ENCODE measurements around the gene ATXN7.

Gene ATXN7

DNA sequence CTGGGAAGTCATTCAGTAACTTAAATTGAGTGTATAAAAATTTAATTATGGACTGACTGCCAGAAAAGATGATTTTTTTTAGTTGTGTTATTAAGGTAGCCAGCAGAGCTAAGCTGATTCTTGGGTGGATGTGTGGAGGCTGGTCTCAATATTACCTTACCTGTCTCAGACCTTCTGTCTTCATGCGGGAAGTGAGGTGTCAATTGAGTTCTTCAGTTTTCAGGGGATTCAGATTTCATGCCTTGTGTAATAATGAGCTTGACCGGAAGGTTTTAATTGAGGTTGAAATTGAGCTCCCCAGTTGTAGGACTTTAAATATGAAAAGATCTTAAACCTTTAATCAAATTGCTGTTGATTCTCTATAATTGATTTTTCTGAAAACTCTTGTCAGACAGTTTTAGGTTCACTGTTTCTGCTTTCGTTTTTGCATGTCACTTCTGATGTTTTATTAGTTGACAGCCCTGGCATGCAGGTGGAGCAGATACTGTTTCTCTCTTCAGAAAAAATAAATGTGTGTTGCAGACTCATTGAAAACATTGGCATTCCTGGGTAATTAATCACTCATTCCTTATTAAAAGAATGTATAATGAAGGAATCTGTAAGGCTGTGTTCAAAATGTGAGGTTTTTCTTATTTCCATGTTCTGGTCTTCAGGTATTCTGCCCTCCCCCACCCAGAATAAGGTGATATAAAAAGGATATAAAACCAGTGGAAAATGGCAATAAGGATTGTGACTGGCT lies 105.1 kb downstream of the ATXN7 start:
- FAIRE-seq: no peak

DNA sequence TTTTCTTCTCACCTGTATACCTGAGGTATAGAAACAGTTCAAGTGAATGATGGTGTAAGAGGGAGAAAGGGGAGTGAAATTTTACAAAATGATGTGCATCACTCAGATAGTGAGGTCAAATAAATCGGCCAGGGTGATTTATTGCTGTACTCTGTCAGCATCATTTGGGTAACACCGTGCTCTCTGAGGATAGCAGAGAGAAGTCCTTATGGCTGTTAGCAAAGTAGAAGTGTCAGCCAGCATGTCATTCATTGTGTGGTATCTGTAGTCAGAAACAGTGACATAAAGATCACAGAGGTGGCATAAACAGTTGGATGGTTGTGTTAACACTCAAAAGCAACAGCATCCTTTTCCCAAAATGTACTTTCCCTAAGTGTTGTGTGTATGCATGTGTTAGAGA lies 106.2 kb downstream of the ATXN7 start:
- no peak for FAIRE-seq

DNA sequence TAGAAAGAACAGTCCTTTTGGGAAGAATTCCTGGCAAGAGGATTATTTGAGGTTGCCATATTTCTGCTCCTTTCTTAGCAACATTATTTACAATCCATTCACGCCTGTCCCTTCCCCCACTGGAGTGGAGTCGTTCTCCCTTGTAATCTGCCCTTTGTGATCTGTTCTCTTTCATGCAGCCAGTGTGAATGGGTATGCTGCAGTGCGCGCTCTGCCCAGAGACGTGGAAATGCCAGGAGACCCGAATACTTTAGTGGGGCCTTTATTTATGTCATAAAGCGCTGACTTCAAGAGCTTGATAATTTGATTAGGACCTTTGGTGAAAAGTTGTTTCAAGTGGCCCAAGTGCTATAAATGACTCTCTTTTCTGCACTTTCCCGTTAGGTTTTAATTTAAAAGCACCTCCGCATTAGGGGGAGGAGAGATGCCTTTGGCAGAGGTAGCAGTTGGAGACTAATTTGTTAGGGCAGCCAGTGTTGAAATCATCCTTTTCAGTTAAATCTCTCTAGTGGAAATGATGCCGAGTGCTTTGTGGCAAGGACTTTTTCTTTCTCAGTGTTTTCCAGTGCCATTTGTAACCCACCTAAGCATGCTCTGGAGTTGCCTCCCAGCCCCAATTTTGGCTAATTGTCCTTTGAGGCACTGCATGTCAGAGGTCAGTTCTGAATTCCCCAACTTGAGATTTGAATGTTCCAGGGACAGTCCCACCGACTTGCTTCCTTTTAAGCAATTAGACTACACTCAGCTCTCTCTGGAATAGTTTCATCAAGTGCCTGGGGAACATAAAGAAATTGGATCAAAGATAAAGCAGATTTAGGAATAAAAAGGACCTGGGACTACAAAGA lies 107.2 kb downstream of the ATXN7 start:
- FAIRE-seq: no peak

DNA sequence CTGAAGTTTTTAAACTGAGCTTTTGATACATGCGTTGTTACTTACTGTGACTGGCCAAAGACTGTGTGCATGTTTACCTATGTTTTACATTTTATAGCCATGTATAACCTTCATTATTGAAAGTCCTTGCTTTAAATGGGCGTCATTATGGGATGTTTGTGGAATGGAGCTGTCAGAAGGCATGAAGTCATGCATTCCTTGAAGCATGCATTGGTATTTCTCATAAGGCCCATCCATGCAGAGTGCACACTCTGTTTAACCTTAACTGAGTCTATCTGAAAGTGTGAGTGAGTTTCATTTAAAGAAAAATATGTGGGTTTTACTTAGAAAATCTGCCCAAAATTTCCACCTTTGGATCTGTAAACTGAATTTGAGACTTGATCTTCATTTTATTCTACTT lies 108.5 kb downstream of the ATXN7 start:
- no peak for FAIRE-seq

DNA sequence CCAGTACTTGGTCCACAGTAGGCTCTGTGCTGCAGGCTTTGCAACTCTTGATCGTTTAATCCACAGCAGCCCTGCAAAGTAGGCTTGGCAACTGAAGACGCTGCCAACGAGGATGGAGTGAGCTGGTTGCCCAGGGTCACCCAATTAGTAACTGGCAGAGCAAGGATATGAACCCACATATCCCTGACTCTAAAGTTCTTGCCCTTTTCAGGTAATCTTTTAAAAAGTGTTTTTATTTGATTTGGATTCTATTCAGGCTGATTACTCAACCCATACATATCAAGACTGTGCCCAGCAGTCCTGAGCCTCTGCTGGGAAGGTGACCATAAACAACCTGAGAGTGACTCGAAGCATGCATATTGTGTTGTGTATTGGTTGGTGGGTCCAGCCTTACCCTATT lies 109.3 kb downstream of the ATXN7 start:
- no peak for FAIRE-seq

DNA sequence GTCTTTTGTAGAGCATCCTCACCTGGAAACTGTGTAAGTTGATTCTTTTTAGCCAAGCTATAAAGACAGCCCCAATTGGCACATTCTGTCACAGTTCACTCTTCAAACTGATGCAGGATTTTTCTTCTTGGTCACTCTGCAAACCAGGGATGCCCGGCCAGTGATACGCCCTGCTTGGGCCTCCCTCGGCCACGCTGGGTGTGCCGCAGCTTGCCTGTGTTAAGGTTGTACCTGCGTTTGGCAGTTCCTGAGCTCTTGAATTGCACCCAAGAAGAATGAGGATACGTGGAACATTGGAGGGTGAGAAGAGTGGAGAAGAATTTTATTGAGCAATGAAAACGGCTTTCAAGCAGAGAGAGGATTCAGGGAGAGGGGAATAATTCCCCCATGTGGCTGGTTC lies 109.7 kb downstream of the ATXN7 start:
- FAIRE-seq: no peak

DNA sequence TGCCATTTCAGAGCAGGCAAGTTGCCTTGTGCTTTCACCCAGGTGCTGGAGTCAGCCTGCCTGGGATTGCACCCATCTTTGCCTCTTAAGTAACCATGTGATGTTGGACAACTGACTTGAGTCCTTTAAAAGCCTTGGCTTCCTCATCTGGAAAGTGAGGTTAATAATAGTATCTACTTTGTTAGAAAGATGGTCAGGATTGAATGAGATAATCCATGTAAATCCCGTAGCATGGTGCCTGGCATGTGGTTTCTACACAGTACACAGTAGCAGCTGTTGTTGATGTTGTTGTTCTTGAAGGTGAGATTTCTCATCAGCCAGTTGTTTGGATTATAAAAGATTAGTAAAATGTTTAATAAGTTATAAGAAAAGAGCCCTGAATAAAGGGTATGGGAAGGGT lies 110.8 kb downstream of the ATXN7 start:
- FAIRE-seq: no peak

DNA sequence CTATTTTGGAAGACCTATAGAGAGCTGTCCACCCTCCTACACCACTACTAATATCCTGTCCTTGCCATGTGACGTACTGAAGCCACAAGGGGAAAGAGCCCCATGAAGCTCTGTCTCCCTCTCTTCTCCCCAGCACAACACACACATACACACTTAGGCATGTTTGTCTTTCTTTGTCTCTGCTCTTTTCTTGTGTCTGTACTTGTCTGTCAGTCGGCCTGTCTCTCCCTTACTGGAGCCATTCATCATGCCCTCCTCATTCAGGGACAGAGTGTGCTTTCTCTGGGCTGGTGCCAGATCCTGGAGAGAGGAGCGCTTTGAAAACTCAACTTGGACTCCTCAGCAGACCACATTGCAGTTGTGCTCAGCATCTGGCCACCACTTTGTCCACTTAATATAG lies 112.1 kb downstream of the ATXN7 start:
- FAIRE-seq: no peak

DNA sequence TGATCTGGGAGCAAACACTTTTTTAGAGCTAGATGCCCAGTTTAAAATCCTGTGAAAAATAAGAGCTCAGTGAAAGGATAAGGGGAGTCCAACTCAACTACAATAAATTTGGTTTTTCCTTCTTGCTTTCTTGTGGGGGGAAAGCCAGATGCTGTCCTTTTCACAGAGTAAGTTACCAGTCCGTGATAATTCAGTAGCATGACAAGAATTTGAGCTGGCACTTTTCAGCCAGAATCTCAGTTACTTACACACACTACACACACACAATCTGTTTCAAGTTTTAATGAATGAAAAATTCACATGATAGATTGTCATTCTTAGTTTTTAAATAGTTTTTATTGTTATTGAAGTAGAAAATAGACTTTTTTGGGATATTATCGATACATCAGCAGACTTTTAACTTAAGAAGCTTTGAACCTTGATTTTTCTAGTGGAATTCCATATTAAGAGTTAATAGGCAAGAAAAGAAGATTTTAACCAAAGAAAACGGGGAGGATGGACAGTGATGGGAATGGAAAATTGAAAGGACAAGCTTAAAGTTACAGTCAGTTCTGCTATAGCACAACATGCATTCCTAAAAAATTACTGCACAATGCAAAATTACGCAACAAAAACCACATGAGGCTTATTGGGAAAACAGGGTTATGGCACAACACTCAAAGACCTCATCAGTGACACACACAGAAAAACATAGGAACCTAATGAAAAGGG lies 112.6 kb downstream of the ATXN7 start:
- no peak for FAIRE-seq

DNA sequence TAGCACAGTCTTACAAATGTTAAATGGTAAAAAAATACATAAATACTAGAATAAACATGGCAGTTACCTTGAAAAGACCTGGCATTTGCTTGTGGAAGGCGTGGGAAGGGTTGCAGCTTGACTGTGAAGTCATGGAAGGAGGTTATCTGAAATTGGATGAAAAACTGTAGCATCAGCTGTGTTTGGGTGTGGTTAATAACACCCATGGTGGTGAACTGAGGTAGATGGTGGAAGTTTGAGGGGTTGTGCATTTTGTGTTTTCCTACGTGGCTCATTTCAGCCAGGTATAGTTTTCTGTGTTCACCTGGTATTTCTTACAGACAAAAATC lies 113.2 kb downstream of the ATXN7 start:
- no peak for FAIRE-seq

DNA sequence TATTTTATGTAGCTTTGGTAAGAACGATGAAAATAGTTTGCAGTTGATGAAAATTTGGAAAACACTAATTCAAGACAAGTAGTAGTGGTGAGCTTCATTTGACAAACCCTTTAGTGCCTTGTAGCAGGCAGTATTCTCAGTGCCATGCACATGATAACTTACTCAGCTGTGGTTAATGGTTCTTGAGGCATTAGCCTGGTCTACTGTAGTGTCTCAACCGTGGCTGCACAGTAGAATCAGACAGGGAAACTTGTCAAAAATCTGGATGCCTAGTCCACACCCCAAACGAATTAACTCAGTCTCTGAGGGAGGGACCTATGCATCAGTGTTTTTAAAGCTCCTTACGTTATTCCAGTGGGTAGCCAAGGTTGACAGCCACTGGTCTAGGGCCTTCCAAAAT lies 114.2 kb downstream of the ATXN7 start:
- FAIRE-seq: no peak

DNA sequence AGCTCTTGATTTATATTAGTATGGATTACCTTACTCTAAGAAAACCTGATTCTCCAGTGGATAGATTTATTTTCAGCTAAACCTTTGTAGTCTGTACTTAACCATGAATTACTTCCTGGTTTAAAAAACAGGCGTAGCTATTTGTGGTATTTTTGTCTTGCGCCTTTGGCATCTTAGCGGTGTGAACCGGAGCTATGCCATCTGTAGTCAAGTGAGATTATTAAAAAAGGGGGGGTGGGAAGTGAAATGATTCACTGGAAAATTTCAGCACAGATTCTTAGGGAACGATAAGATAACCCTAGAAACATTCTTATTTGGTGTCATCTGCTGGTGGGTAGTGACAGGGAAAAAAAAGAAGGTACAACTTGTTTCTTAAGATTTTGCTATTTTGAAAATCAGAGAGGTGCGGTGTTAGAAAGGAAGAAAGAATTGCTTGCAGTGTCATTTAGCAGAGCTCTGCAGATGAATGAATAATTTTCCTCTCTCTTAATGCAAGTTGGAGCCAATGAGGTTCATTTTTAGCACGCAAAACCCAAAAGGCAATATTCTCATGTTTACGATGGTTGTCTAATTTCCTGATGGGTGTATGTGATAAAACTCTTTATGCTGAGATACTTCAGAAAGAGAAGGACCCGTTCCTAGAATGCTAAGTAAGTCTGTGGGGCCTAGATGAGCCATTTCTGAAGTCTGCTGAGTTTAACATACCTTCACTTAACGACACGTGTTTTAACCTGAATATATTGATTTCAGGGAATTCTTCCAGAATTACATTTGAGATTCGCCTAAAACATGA lies 115.6 kb downstream of the ATXN7 start:
- FAIRE-seq: no peak

DNA sequence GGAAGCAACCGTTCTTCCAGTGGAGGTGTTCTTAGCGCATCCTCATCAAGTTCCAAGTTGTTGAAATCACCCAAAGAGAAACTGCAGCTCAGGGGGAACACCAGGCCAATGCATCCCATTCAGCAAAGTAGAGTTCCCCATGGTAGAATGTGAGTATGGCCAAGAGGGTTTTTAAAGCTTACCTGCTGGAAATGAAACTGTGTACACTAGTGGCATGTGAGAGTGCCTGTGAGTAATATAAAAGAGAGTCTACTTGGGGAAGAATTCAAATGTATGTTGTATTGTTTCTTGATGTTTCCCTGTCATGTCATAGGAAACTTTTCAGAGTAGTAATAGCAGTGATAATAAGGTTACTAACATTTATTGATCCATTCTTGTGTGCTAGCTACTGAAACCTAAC lies 116.4 kb downstream of the ATXN7 start:
- no peak for FAIRE-seq

DNA sequence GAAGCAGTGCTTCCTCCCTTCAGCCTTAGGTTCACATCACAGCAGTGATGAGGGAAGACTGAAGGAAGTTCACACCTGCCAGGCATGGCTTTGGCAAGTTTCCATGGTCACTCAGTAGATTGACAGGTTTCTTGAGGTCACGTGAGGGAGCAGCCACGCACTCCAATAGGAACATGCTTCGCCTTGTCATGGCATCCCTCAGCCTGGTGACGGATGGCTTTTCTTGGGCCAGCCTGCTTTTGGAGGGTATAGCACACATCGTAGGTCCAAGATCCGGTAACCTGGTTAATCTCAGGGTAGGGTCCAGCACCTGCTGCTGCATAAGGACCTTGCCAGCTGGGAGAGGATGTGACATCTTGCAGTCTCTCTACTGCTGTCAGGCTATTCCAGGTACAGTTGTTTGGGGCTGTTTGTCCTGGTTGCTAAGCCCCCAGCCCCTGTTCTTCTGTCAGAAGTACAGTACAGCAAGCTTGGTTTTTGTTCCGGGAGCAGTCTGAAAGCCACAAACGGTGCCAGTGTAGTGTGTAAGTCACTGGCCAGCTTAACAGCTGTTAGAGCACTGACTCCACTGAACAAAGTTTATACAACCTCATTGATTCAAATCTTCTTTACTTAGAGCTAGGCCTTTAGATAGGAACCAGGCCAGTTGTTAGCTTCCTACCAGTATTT lies 117.3 kb downstream of the ATXN7 start:
- no peak for FAIRE-seq

DNA sequence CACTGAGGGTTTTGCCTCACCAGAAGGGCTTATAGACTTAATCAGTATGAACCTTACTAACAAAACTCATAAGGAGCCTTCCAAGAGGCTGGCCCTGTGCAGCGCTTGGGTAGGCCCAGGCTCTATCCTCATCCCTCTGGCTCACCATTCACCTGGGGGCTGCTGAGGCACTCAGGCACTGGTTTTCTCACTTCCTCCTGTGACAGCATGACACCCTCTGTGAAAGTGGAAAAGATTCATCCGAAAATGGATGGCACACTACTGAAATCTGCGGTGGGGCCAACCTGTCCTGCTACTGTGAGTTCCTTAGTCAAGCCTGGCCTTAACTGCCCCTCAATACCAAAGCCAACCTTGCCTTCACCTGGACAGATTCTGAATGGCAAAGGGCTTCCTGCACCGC lies 118.3 kb downstream of the ATXN7 start:
- FAIRE-seq: no peak

DNA sequence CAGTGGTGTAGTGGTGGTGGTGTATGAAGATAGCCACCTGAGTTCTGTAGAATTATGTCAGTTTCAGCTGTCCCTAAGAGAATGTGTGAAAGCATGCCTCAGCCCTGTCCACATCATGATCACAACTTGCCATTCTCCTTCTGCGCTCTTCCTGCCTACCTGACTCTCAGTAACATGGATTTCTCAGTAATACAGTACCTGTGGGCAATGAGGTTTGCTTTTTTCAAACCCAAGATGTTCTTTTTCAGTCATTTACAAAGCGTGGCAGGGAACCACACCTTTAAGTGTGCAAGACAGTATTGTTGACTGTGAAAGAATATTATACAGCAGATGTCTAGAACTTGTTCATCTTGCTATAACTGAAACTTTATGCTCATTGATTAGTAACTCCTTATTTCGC lies 120.7 kb downstream of the ATXN7 start:
- FAIRE-seq: no peak

DNA sequence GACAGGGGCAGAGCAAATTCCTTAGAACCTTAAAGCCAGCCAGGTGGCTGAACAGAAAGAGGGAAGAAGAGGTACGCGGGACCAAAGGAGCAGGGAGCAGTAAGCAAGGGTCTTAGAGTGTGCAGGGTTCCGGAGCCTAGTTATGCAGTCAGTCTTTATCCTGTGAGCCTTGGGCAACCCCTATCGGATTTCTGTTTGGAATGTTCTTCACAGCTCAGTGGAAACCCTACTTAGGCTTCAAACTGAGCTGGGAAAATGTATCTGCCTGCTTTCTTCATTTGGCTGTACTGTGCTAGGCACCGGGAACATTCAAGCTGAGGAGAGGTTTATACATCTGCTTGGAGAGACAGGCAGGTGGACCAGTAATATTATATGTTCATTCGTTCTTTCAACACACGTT lies 122.5 kb downstream of the ATXN7 start:
- no peak for FAIRE-seq

DNA sequence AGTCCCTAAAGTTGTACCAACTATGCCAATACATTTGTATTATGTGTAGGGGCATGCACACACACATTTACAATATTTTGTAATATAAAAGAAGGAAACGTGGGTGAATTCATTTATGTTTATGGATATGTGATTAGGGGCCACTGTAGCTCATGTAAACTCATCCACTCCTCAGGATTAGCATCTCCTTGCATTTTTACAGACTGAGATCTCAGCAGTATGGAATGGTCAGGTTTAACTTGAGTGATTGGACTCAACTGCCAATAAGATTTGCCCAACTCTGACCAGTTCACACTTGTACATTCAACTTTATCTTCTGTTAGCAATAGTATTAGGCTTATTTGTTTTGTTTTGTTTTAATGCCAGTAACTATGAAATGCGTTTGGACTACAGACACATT lies 123.2 kb downstream of the ATXN7 start:
- FAIRE-seq: no peak

DNA sequence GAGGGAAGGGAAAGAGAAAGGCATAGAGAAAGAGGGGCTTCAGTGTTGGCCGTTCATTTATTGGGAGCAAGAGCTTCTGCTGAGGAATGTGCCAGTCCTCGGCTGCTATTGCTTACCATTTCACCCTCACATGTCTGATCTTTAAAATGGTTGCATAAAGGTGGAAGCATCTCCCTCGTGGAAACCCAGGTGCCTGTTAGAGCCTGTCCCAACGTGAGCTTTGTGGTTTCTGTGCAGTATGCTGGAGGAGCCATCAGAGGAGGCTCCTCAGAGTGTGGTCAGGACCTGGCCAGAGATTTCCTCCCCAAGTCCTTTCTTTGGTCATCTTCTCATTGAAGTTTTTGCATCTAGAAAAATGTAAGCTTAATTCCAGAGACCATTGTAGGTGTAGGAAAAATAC lies 125.3 kb downstream of the ATXN7 start:
- FAIRE-seq: no peak

DNA sequence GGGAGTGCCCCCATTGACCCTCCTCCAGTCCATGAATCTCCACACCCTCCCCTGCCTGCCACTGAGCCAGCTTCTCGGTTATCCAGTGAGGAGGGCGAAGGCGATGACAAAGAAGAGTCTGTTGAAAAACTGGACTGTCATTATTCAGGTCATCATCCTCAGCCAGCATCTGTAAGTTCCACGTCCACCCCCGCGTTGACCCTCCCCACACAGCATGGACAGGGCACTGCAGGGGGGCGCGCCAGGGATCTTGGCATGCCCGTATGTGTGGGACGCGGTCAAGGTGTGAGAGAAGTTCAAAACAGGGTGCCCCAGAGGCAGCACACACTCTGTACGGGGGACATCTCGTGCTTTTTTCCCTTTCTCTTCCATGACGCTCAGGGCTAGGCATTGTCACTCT lies 126.5 kb downstream of the ATXN7 start:
- FAIRE-seq: no peak

DNA sequence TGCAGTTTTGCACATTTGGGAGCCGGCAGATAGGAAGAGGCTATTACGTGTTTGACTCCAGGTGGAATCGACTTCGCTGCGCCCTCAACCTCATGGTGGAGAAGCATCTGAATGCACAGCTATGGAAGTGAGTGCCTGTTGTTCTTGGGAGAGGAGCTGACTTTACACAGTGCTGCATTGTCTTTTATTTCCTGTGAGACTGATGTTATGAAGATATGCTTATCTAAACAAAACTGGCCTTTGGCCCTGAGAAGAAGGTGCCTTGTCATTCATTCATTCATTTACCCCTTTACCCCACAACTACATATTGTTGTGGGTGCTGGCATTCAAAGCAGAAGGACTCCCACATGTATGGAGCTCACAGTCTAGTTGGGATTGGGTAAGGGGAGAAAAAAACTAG lies 127.1 kb downstream of the ATXN7 start:
- no peak for FAIRE-seq

DNA sequence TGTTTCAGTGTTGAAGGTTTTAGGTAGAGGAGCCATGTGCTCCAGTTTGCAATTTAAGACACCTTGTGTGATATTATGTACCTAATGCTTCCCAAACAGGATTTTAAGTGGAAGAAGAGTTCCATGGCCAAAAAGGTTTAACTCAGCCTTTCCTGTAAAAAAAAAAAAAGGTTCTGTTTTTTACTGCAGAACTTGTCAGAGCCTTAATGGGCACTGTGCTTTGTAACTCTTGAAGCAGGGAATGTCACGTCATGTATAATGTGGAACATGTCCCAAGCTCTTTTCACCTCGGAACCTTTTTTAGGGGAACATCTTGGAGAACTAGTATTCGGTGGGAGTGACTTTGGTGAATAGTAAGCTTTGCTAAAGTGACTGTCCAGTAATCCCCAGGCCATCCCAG lies 128.0 kb downstream of the ATXN7 start:
- FAIRE-seq: no peak

All from G401.6 (cell line).